HUES64 (cell line): ENCODE measurements around the gene CASP7.

Source experiments
- H3K27ac ChIP-seq: 2 replicates; pipeline ENCODE4 v1.7.0; 2013; ENCODE audit warnings: low read depth, low read length, inconsistent platforms
- H3K27me3 ChIP-seq: 2 replicates; pipeline ENCODE4 v1.6.1; 2013; ENCODE audit warnings: mild to moderate bottlenecking, low read length; ENCODE audit not compliant: insufficient read depth
- H3K36me3 ChIP-seq: 2 replicates; pipeline ENCODE4 v1.6.1; 2013; ENCODE audit warnings: mild to moderate bottlenecking, low read length; ENCODE audit not compliant: insufficient read depth
- H3K4me1 ChIP-seq: 2 replicates; pipeline ENCODE4 v1.6.1; 2013; ENCODE audit warnings: mild to moderate bottlenecking, low read length, moderate library complexity; ENCODE audit not compliant: insufficient read depth
- H3K4me3 ChIP-seq: 2 replicates; pipeline ENCODE4 v1.5.1; 2013; ENCODE audit warnings: mild to moderate bottlenecking, low read length, moderate library complexity
- H3K9ac ChIP-seq: 2 replicates; pipeline ENCODE4 v1.6.1; 2013; ENCODE audit warnings: mild to moderate bottlenecking, low read depth, low read length
- H3K9me3 ChIP-seq: 2 replicates; pipeline ENCODE4 v1.6.1; 2013; ENCODE audit warnings: low read depth, low read length; ENCODE audit not compliant: insufficient read depth
- WGBS: fragments of 150-250, 120-280 bp; methylation state at CpG from one replicate; pipeline ENCODE4 v1.1.7; 2013; ENCODE audit warnings: missing lambda C conversion rate; 5-methylcytosine and 5-hydroxymethylcytosine counted together

Gene CASP7

GRCh38 chr10:113666682-113667252, 12.9 kb upstream of the CASP7 start:
- H3K27me3 ChIP-seq = no peaks in the 10 kb centered on the region
- peaks cover 4% of the 10 kb centered on the region; the same call in 1 of the 2 replicates for H3K4me1 ChIP-seq
- no peak overlapping the region for H3K9ac ChIP-seq
- 0 out of 2 replicates have a peak, but pooled peaks cover 3% of the 10 kb centered on the region for H3K9me3 ChIP-seq
- no peak overlapping the region for H3K27ac ChIP-seq
- no peaks in the 10 kb centered on the region for H3K36me3 ChIP-seq
- WGBS = 84% methylated on average over 3 of the region's 5 CpGs
- H3K4me3 ChIP-seq = no peak overlapping the region

DNA sequence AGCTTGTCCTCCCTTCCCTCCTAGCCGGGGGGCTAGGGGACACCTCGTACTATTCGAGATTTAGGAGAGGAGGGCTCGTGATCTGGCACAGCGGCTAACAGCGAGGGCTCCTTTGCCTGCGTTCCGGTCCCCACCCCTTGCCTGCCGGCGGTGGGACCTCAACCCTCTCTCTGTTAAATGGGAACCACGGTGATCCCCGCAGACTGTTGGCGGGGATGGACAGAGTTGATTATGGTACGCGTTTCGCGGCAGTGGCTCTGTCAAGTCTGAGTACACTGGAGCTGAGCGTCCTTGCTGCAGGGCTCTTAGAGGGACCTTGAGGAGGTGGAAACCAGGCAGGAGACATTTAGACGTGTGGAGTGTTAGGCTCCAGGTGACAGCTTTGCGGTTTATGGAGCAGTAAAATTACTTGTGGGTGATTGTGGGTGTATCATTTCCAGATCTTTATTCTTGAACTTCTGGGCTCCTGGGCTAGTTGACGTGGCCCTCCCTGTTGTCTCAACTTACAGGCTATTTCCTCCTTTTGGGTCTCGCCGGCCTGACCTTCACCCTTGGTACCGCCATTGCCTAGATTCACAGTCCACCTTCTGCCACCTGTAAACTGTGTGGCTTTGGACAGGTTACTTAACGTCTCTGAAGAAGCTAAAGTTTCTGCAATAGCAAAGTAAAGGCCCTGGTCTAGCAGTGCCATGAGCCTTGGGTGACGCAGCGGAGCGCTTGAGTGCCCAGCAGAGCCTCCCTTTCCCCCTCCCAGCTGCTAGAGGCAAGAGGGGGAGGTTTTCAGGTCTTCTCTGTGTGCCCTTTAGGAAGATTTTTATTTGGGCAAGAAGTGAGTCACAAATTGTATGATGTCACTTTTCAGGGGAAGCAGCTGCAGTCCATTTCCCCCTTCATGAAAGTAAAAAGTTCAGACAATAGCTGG, 739 bp downstream of the CASP7 start:
- no peaks in the 10 kb centered on the region for H3K4me1 ChIP-seq
- WGBS = 13% methylated on average over 28 of the region's 28 CpGs
- no peaks in the 10 kb centered on the region for H3K36me3 ChIP-seq
- no peaks in the 10 kb centered on the region for H3K9me3 ChIP-seq
- H3K4me3 ChIP-seq = peak overlapping the region; percentile 74
- H3K9ac ChIP-seq = peak overlapping the region; percentile 63
- no peak overlapping the region for H3K27ac ChIP-seq
- peaks cover 11% of the 10 kb centered on the region for H3K27me3 ChIP-seq

- 96% methylated on average over 5 of the region's 5 CpGs for WGBS
- no peaks in the 10 kb centered on the region for H3K36me3 ChIP-seq
- H3K9ac ChIP-seq = no peak overlapping the region
- no peaks in the 10 kb centered on the region for H3K4me1 ChIP-seq
- peaks cover 11% of the 10 kb centered on the region for H3K27me3 ChIP-seq
- H3K4me3 ChIP-seq = no peak overlapping the region
- no peak overlapping the region for H3K27ac ChIP-seq
- peaks cover under 1% of the 10 kb centered on the region for H3K9me3 ChIP-seq
Measured at GRCh38 chr10:113681533-113682470, 2.1 kb downstream of the CASP7 start.

DNA sequence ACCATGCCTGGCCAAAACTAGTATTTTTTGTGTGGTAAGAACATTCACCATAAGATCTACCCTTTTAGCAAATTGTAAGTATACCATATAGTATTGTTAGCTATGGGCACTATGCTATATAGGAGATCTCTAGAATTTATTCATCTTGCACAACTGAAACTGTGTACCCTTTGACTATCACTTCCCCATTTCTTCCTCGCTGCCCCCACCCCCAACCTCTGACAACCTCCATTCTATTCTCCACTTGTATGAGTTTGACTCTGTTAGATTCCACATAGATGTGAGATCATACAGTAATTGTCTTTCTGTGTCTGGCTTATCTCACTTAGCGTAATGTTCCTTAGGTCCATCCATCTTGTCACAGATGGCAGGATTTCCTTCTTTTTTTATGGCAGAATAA, 3.6 kb downstream of the CASP7 start:
- Histone ChIP-seq H3K27ac (no peak overlapping the region), H3K9me3 (peaks cover 6% of the 10 kb centered on the region), H3K27me3 (peaks cover 11% of the 10 kb centered on the region), H3K9ac (no peak overlapping the region), H3K4me3 (no peak overlapping the region), H3K36me3 (no peaks in the 10 kb centered on the region), H3K4me1 (no peaks in the 10 kb centered on the region)
- 100% methylated on average over 1 of the region's 2 CpGs for WGBS

DNA sequence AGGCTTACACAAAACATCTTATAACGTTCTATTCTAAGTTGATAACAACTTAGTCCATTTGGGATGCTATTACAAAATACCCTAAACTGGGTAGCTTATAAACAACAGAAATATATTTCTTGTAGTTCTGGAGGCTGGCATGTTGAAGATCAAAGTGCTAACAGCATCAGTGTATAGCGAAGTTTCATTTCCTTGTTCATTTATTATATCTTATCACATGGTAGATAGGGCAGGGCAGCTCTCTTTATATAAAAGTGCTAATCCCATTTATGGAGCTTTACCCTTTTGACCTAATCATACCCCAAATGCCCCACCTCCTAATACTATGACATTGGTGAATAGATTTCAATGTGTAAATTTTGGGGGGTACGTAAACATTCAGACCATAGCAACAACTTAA, 6.3 kb downstream of the CASP7 start:
- H3K4me3 ChIP-seq = no peak overlapping the region
- no CpG with 5 or more reads among the region's 3 CpGs for WGBS
- H3K27me3 ChIP-seq = peaks cover 3% of the 10 kb centered on the region; the same call in 1 of the 2 replicates
- peaks cover 9% of the 10 kb centered on the region for H3K4me1 ChIP-seq
- H3K9ac ChIP-seq = no peak overlapping the region
- H3K27ac ChIP-seq = no peak overlapping the region
- peaks cover 6% of the 10 kb centered on the region for H3K9me3 ChIP-seq
- H3K36me3 ChIP-seq = no peaks in the 10 kb centered on the region

DNA sequence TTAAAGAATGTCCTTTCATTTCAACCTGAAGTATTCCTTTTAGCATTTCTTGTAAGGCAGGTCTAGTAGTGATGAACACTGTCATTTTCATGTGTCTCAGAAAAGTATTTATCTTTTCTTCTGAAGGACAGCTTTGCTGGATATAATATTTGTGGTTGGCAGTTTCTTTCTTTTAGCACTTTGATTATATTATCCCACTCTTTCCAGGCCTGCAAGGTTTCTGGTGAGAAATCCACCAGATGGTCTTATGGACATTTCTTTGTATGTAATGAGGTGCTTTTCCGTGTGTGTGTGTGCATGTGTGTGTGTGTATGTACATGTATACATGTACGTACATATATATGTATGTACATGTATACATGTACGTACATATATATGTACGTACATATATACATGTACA, 7.3 kb downstream of the CASP7 start:
- no peak overlapping the region for H3K27ac ChIP-seq
- H3K27me3 ChIP-seq = no peaks in the 10 kb centered on the region
- H3K4me1 ChIP-seq = peaks cover 9% of the 10 kb centered on the region
- H3K36me3 ChIP-seq = no peaks in the 10 kb centered on the region
- WGBS = 89% methylated on average over 1 of the region's 4 CpGs
- peaks cover 6% of the 10 kb centered on the region for H3K9me3 ChIP-seq
- no peak overlapping the region for H3K4me3 ChIP-seq
- no peak overlapping the region for H3K9ac ChIP-seq

DNA sequence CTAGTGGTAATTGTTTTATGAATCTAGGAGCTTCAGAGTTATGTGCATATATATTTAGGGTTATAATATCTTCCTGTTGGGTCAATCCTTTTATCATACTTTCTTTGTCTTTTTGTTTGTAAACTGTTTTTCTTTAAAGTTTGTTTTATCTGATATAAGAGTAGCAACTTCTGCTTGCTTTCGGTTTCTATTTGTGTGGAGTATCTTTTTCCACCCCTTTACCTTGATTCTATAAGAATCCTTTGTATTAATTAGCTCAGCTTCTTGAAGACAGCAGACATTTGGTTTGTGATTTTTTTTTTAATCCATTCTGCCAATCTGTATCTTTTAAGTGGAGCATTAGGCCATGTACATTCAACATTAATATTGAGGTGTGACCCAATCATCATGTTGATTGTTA, 9.3 kb downstream of the CASP7 start:
- Histone ChIP-seq H3K9ac (no peak overlapping the region), H3K9me3 (peaks cover 16% of the 10 kb centered on the region), H3K36me3 (no peaks in the 10 kb centered on the region), H3K4me1 (peaks cover 9% of the 10 kb centered on the region), H3K27me3 (no peaks in the 10 kb centered on the region), H3K4me3 (no peak overlapping the region), H3K27ac (no peak overlapping the region)
- WGBS = no CpG with 5 or more reads among the region's 1 CpG

- peaks cover 16% of the 10 kb centered on the region for H3K9me3 ChIP-seq
- H3K27me3 ChIP-seq = no peaks in the 10 kb centered on the region
- H3K9ac ChIP-seq = no peak overlapping the region
- H3K4me3 ChIP-seq = no peak overlapping the region
- H3K27ac ChIP-seq = no peak overlapping the region
- peaks cover 9% of the 10 kb centered on the region for H3K4me1 ChIP-seq
- 70% methylated on average over 3 of the region's 3 CpGs for WGBS
- no peaks in the 10 kb centered on the region for H3K36me3 ChIP-seq
Measured at GRCh38 chr10:113689574-113689973, 9.9 kb downstream of the CASP7 start.

DNA sequence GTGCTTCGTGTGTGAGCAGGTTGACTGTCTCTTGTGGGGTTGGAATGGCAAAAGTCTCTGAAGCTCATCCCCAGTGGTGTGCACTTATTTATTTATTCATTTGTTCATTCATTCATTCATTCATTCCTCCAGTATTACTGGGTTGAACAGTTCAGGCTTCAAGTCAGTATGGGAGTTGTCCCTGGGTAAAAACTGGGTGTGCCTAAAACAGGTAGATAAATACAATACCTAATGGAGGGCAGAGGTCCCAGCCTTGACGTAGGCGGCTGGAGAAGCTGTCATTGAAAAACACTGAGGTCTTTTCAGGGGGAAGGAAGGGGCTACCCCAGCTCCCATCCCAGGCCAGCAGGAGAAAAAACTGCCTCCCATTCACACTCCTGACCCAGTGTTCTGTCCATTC, 11.0 kb downstream of the CASP7 start:
- WGBS = 94% methylated on average over 2 of the region's 3 CpGs
- H3K4me3 ChIP-seq = no peak overlapping the region

DNA sequence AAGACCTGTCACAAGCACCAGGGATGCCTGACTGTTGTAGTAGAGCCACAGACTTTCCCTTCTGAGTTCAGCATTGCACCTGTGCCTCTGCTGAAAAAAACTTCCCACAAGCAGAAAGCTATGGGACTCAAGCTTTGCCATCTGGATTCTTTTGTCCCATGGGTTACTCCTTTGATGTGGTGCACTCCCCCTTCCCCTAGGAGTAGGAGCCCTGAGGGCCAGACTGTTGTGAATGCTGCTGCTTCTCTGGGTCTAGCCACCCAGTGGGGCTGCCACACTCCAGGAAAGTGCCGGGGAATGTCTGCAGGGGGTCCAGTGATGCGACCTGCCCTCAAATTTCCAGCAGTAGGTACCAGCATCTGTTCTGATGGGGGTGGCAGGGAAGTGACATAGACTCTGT, 11.7 kb downstream of the CASP7 start:
- peaks cover 16% of the 10 kb centered on the region for H3K9me3 ChIP-seq

More for the DNA sequence above, 11.0 kb downstream of the CASP7 start:
- Histone ChIP-seq H3K9ac (no peak overlapping the region), H3K27ac (no peak overlapping the region), H3K27me3 (no peaks in the 10 kb centered on the region), H3K9me3 (peaks cover 16% of the 10 kb centered on the region), H3K36me3 (no peaks in the 10 kb centered on the region), H3K4me1 (peaks cover 9% of the 10 kb centered on the region)

More for the DNA sequence above, 11.7 kb downstream of the CASP7 start:
- Histone ChIP-seq H3K36me3 (no peaks in the 10 kb centered on the region), H3K27me3 (no peaks in the 10 kb centered on the region), H3K4me3 (no peak overlapping the region), H3K27ac (no peak overlapping the region), H3K9ac (no peak overlapping the region), H3K4me1 (peaks cover 9% of the 10 kb centered on the region)
- WGBS = 61% methylated on average over 2 of the region's 2 CpGs
